GM13977 (cell line): Measurements from ENCODE around the gene FKBP5.

Experiments
- DNase-seq: peaks from one replicate; pipeline ENCODE4 v3.0.0; 2012; ENCODE audit warnings: low spot score
- in situ Hi-C: fragments of 300-500 bp; cut with MboI; formaldehyde crosslinking; loops from one replicate; pipeline ENCODE4 v1.12.0; 2022; ENCODE audit warnings: low sequenced_read_pairs, low pct_unique_long_range_greater_than_20kb, mixed read lengths, inconsistent platforms; ENCODE audit not compliant: unreplicated experiment
- TF ChIP-seq, protein P1 (sequence below): IDR thresholded peaks from 2 replicates; pipeline ENCODE4 v1.5.1; 2012; ENCODE audit warnings: mild to moderate bottlenecking, control low read depth; ENCODE audit not compliant: insufficient read depth; ENCODE audit errors: extremely low read depth, missing control alignments

The FKBP5 gene

DNA sequence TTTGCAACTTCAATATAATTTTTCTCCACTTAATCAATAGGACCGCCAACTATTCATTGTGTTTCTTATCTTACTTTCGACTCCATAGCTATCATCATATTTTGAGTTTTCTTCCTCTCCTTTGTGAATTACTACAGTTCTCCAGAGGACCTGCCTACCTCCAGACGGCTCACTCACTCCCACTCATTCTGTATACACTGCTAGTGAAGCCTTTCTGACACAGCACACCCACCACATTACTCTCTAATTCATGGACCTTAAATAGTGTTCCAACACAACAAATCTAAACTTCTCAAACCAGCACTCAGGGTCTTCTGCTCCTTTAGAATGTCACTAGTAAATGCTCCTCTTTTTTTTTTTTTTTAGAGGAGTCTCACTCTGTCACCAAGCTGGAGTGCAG lies 23.8 kb downstream of the FKBP5 start:
- no peak for DNase-seq
- TF ChIP-seq, protein P1, sequence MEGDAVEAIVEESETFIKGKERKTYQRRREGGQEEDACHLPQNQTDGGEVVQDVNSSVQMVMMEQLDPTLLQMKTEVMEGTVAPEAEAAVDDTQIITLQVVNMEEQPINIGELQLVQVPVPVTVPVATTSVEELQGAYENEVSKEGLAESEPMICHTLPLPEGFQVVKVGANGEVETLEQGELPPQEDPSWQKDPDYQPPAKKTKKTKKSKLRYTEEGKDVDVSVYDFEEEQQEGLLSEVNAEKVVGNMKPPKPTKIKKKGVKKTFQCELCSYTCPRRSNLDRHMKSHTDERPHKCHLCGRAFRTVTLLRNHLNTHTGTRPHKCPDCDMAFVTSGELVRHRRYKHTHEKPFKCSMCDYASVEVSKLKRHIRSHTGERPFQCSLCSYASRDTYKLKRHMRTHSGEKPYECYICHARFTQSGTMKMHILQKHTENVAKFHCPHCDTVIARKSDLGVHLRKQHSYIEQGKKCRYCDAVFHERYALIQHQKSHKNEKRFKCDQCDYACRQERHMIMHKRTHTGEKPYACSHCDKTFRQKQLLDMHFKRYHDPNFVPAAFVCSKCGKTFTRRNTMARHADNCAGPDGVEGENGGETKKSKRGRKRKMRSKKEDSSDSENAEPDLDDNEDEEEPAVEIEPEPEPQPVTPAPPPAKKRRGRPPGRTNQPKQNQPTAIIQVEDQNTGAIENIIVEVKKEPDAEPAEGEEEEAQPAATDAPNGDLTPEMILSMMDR, result no peak

DNA sequence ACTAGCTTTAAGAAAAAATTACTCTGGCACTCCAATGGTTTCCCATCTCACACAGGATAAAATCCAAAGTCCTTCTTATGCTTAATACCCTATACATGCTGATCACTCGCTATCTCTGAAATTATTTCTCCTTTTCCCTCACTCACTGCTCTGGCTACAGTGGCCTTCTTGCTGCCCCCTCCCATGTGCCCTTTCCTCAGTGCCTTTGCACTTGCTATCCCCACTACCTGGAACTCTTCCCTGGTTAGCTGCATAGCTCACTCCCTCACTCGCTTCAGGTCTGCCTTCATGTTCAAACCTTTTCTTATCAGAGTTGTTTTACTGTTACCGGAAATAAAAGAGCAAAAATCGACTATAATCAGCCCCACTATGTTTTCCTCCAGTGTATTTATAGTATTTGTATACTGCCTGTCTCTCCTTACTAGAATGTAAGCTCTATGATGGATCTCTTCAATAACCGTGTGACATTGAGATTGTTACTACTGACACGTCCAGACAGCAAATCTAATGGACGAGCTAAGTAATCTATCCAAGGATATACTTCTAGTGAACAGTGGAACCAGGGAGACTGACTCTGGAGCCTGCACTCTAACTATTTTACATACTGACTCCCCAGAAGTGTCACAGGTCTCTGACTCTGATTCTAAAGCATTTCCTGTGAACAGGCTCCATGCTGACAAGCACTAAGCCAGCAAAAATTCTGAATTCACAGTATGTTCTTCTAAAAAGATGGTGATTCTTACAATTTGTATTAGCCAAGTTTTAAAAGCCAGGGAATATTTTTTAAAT lies 25.1 kb downstream of the FKBP5 start:
- in situ Hi-C loops, result no loop called here
- DNase-seq, result peak; percentile 23
- TF ChIP-seq, protein P1, result no peak

More for the DNA sequence above, 23.8 kb downstream of the FKBP5 start:
- in situ Hi-C loops, result no loop called here

DNA sequence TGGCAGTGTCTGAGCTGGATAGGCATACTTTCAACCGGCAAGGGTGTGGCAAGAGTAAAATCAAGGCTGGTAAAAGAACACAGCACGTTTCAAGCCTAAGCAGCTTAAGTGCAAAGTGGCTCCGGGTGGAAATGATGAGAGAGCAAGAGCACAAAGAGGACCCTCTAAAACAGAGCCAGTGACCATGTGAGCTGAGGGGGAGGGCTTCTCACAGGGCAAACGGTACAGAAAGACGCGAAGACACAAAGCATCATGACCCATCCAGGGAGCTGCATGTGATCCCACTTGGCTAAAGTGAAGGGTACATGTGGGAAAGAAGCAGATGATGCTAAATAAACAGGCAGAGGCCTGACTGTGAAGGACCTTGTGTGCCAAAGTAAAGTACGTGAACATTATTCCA lies 25.7 kb downstream of the FKBP5 start:
- TF ChIP-seq, protein P1, result no peak
- in situ Hi-C loops, result no loop called here
- no peak for DNase-seq

DNA sequence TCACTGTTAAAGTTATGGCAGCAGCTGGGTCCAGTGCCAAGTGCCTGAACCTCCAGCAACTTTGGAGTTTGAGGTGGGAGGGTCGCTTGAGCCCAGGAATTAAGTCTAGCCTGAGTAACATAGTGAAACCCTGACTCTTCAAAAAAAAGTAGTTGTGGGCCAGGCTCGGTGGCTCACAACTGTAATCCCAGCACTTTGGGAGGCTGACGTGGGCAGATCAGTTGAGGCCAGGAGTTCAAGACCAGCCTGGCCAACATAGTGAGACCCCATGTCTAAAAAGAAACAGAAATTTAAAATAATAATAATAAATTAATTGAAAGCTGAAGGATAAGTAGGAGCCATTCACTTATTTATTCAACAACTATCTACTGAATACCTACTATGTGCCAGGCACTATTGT lies 33.8 kb downstream of the FKBP5 start:
- in situ Hi-C loops, result no loop called here
- DNase-seq, result no peak
- TF ChIP-seq, protein P1, result no peak

DNA sequence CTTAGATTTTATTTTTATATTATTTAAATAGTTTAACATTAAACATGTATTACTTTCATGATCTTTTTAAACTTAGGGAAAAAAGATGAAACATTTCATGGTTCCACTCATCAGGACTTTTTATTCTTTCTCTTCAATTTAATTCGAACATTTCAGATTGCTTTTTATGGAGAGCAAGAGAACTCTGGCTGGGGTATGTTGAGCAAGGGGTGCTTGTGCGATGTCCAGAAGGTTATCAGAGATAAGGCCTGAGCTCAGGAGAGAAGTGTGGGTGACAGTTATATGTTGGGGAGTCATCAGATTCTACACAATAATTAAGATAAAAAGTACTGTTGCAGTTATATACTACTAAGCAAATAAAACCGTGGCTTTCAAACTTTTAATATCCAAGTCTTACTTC lies 37.5 kb downstream of the FKBP5 start:
- no peak for DNase-seq
- in situ Hi-C loops, result no loop called here
- TF ChIP-seq, protein P1, result no peak

DNA sequence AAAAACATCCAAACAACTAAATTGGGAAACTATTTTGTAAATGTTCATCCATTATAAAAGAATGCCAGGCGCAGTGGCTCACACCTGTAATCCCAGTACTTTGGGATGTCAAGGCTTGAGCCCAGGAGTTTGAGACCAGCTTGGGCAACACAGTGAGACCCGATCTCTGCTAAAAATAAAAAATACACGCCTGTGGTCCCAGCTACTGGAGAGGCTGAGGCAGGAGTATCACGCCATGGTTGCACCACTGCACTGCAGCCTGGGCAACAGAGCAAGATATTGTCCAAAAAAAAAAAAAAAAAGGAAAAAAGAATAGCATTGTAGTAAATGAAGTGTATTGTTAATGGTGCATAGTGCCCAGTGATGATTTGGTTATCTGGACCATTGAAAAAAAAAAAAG lies 38.7 kb downstream of the FKBP5 start:
- DNase-seq, result no peak
- in situ Hi-C loops, result no loop called here
- TF ChIP-seq, protein P1, result no peak

DNA sequence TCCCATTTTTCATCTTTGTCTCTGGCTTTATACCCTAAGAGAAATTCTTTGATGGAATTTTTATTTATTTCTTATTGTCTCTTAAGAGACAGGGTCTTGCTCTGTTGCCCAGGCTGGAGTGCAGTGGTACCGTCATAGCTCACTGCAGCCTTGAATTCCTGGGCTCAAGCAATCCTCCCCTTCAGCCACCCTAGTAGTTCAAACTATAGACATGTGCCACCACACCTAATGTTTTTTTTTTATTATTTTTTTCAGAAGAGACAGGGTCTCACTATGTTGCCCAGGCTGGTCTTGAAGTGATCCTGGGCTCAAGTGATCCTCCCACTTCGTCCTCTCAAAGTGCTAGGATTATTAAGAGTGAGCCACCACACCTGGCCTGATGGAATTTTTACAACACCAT lies 40.5 kb downstream of the FKBP5 start:
- TF ChIP-seq, protein P1, result no peak
- in situ Hi-C loops, result no loop called here
- no peak for DNase-seq
